DND-41 (cell line): Measurements from ENCODE around the gene DCBLD1.

ENCODE experiments used
- ATAC-seq: fragments of 200-7000 bp; cut with Tn5 transposase; 3 replicates; pipeline ENCODE4 v1.9.1; 2021; ENCODE audit warnings: low read depth; ENCODE audit not compliant: insufficient read depth
- DNase-seq: peaks from one replicate; pipeline ENCODE4 v3.0.0-alpha.2; 2020
- H2AFZ ChIP-seq: 2 replicates; pipeline ENCODE4 v1.6.0; 2012; ENCODE audit warnings: low read depth, low read length
- H3K27ac ChIP-seq: 2 replicates; pipeline ENCODE4 v1.5.1; 2012; ENCODE audit warnings: low read length, inconsistent platforms
- H3K27me3 ChIP-seq: fragments of 200-600 bp; sonication (generic); 2 replicates; pipeline ENCODE4 v1.6.0; 2012; ENCODE audit warnings: low read length, mild to moderate bottlenecking, inconsistent platforms; ENCODE audit not compliant: insufficient read depth, poor library complexity
- H3K36me3 ChIP-seq: 2 replicates; pipeline ENCODE4 v1.5.1; 2012; ENCODE audit warnings: low read length, inconsistent platforms; ENCODE audit not compliant: insufficient read depth
- H3K4me1 ChIP-seq: 2 replicates; pipeline ENCODE4 v1.5.1; 2012; ENCODE audit warnings: mild to moderate bottlenecking, low read length; ENCODE audit not compliant: insufficient read depth
- H3K4me2 ChIP-seq: 2 replicates; pipeline ENCODE4 v1.6.0; 2012; ENCODE audit warnings: mild to moderate bottlenecking, moderate library complexity, low read length, inconsistent platforms; ENCODE audit not compliant: insufficient read depth
- H3K4me3 ChIP-seq, 2 experiments: fragments of 200-600 bp in 1 of 2; shearing (Covaris generic) in 1 of 2; 2 replicates each; pipeline ENCODE4 v1.5.1; 2012 to 2016; ENCODE audit warnings: inconsistent platforms in 2 of 2, low read length in 2 of 2, mild to moderate bottlenecking in 2 of 2, low read depth in 1 of 2, moderate library complexity in 1 of 2
- H3K79me2 ChIP-seq: 2 replicates; pipeline ENCODE4 v1.6.0; 2012; ENCODE audit warnings: low read length, inconsistent platforms; ENCODE audit not compliant: insufficient read depth
- H3K9ac ChIP-seq: 2 replicates; pipeline ENCODE4 v1.6.0; 2012; ENCODE audit warnings: low read depth, mild to moderate bottlenecking, inconsistent platforms, low read length, moderate library complexity
- H3K9me3 ChIP-seq: 2 replicates; pipeline ENCODE4 v1.5.1; 2012; ENCODE audit warnings: low read length, moderate library complexity, mild to moderate bottlenecking, inconsistent platforms; ENCODE audit not compliant: insufficient read depth, severe bottlenecking
- H4K20me1 ChIP-seq: 2 replicates; pipeline ENCODE4 v1.6.0; 2012; ENCODE audit warnings: low read length; ENCODE audit not compliant: insufficient read depth
- EZH2 ChIP-seq: IDR thresholded peaks from 3 replicates; pipeline ENCODE4 v1.6.1; 2012; ENCODE audit warnings: borderline replicate concordance, low read depth, mild to moderate bottlenecking, moderate library complexity, low read length, inconsistent platforms; ENCODE audit not compliant: severe bottlenecking
- TF ChIP-seq, protein P1 (sequence below): IDR thresholded peaks from 2 replicates; pipeline ENCODE4 v1.5.1; 2012; ENCODE audit warnings: borderline replicate concordance, low read length, moderate library complexity, mild to moderate bottlenecking; ENCODE audit not compliant: poor library complexity, severe bottlenecking; ENCODE audit errors: extremely low read depth

Gene DCBLD1

DNA sequence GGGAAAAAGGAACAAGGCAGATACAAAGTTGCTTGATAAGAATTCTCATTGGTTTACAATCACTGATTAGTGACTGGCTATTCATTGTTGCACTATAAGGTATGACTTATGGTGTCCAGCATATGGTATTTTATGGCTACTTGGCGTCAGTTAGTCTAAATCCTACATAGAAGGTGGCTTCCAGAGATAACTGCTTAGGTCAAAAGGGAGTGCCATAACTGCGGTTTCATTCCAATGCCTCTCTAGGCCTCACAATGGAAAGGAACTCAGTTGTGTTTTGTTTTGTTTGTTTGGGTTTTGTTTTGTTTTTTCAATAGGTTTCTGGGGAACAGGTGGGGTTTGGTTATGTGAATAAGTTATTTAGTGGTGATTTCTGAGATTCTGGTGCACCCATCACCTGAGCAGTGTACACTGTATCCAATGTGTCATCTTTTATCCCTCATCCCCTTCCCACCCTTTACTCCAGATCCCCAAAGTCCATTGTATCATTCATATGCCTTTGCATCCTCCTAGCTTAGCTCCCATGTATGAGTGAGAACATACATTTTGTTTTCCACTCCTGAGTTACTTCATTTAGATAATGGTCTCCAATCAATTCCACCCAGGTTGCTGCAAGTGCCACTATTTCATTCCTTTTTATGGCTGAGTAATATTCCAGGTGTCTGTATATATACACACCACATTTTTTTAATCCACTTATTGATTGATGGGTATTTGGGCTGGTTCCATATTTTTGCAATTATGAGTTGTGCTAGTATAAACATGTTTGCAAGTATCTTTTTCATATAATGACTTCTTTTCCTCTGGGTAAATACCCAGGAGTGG lies 112.8 kb downstream of the DCBLD1 start:
- H2AFZ ChIP-seq: no peak overlapping the region
- peaks cover 98% of the 10 kb centered on the region for H3K79me2 ChIP-seq

DNA sequence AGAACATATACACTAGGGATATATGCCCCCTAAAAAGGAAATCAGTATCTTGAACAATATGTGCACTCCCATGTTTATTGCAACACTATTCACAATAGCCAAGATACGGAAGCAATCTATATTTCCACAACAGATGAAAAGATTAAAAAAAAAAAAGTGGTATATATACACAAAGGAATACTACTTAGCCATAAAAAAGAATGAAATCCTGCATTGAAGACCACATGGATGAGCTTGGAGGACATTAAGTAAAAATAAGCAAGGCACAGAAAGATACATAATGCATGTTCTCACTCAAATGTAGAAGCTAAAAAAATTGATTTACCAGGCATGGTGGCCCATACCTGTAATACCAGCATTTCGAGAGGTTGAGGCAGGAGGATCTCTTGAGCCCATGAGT lies 115.3 kb downstream of the DCBLD1 start:
- Histone ChIP-seq H3K27me3 (no peaks in the 10 kb centered on the region), H3K4me3 (no peak overlapping the region), H3K4me1 (peaks cover 33% of the 10 kb centered on the region), H2AFZ (no peak overlapping the region), H3K36me3 (peaks cover 25% of the 10 kb centered on the region), H3K4me2 (no peak overlapping the region), H3K79me2 (peaks cover 94% of the 10 kb centered on the region), H3K9ac (no peak overlapping the region), H3K27ac (no peak overlapping the region), H4K20me1 (peaks cover 25% of the 10 kb centered on the region; the same call in 1 of the 2 replicates), H3K9me3 (no peaks in the 10 kb centered on the region)
- ATAC-seq: no peak
- TF ChIP-seq, protein P1, sequence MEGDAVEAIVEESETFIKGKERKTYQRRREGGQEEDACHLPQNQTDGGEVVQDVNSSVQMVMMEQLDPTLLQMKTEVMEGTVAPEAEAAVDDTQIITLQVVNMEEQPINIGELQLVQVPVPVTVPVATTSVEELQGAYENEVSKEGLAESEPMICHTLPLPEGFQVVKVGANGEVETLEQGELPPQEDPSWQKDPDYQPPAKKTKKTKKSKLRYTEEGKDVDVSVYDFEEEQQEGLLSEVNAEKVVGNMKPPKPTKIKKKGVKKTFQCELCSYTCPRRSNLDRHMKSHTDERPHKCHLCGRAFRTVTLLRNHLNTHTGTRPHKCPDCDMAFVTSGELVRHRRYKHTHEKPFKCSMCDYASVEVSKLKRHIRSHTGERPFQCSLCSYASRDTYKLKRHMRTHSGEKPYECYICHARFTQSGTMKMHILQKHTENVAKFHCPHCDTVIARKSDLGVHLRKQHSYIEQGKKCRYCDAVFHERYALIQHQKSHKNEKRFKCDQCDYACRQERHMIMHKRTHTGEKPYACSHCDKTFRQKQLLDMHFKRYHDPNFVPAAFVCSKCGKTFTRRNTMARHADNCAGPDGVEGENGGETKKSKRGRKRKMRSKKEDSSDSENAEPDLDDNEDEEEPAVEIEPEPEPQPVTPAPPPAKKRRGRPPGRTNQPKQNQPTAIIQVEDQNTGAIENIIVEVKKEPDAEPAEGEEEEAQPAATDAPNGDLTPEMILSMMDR: no peak
- TF ChIP-seq EZH2: no peak
- DNase-seq: no peak

More for the DNA sequence above, 112.8 kb downstream of the DCBLD1 start:
- H3K4me2 ChIP-seq: no peak overlapping the region
- ATAC-seq (no peak), DNase-seq (no peak)
- H4K20me1 ChIP-seq: peaks cover 29% of the 10 kb centered on the region; the same call in 1 of the 2 replicates
- TF ChIP-seq EZH2: no peak
- TF ChIP-seq, protein P1: no peak
- H3K9ac ChIP-seq: no peak overlapping the region
- peaks cover 36% of the 10 kb centered on the region for H3K36me3 ChIP-seq
- H3K27me3 ChIP-seq: no peaks in the 10 kb centered on the region
- peaks cover 20% of the 10 kb centered on the region for H3K4me1 ChIP-seq
- H3K4me3 ChIP-seq: no peak overlapping the region
- H3K9me3 ChIP-seq: no peaks in the 10 kb centered on the region
- H3K27ac ChIP-seq: no peak overlapping the region
